ENCODE measurements around the gene CSKMT. TPM values are rescaled to one million over a fixed set of nuclear protein-coding genes. Genes with fewer than 3 reads are reported as not detected.
"Not testable (repeated sequence)": the region's sequence is repeated elsewhere in the genome, so short reads cannot be mapped to it uniquely, and the experiment has no call there.

The CSKMT gene
- total and polyA plus RNA-seq, 3 experiments from 2014 or later, result 3.6 to 48.3 (median 43.1) TPM

GRCh38 chr11:62689421-62690183 is 24.5 kb downstream of the CSKMT start, which contains the start of gene LRRN4CL:
TSS of gene LRRN4CL (minus strand) at chr11:62689530. CDS start at chr11:62688508, 1,022 bp downstream.
- DNase-seq, result no peak
- Mint-ChIP-seq H3K27ac (no peak within 1 kb of the TSS), H3K4me3 (no peak within 1 kb of the TSS), H3K27me3 (peaks cover 6 to 9% of the 10 kb centered on the region in 2 donors), H3K4me1 (peaks cover 1 to 3% (median 2%) of the 10 kb centered on the region in 3 donors), H3K9me3 (no peaks in the 10 kb centered on the region), H3K36me3 (peaks cover 3 to 31% (median 6%) of the 10 kb centered on the region in 3 donors)
- no peak within 1 kb of the TSS for H3K4me3 ChIP-seq (ENCODE audit: low read length)
- H3K27me3 ChIP-seq (ENCODE audit: insufficient read depth, low read length, poor library complexity, severe bottlenecking), result no peaks in the 10 kb centered on the region
- H3K27ac ChIP-seq (ENCODE audit: low read depth, low read length), result no peak within 1 kb of the TSS
- ChIA-PET CTCF (interaction anchor here (1.1 to 2.3 kb wide), 6 partner anchors 9 to 265 kb away, joined by 3 to 8 read pairs (median 4); partner anchors contain the start of gene TUT1), POLR2A (interaction anchor here (0.5 to 1.2 kb wide), 3 partner anchors 15 to 98 kb away, joined by 3 to 4 read pairs (median 3); no protein-coding TSS in a partner anchor)
- no peaks in the 10 kb centered on the region for H3K9me3 ChIP-seq (ENCODE audit: low read length)
- no peaks in the 10 kb centered on the region for H3K36me3 ChIP-seq (ENCODE audit: insufficient read depth, low read length)
- H3K4me1 ChIP-seq (ENCODE audit: insufficient read depth, low read length), result peaks cover 3% of the 10 kb centered on the region

GRCh38 chr11:62693624-62694023 is 28.5 kb downstream of the CSKMT start:
- peaks cover under 1 to 37% (median 8%) of the 10 kb centered on the region in 3 donors for H3K36me3 Mint-ChIP-seq
- CTCF ChIA-PET, result interaction anchor here (0.7 to 5.5 kb wide), 16 partner anchors 11 to 300 kb away, joined by 3 to 46 read pairs (median 4); partner anchors contain the start of genes B3GAT3, BSCL2, C11orf98 and CSKMT
- not testable (repeated sequence) for H3K9me3 ChIP-seq (ENCODE audit: low read length); H3K36me3 ChIP-seq (ENCODE audit: insufficient read depth, low read length); H3K4me1 Mint-ChIP-seq; DNase-seq; H3K27me3 Mint-ChIP-seq; H3K4me1 ChIP-seq (ENCODE audit: insufficient read depth, low read length); H3K27me3 ChIP-seq (ENCODE audit: insufficient read depth, low read length, poor library complexity, severe bottlenecking); H3K4me3 Mint-ChIP-seq; H3K9me3 Mint-ChIP-seq; H3K27ac ChIP-seq (ENCODE audit: low read depth, low read length); H3K27ac Mint-ChIP-seq; H3K4me3 ChIP-seq (ENCODE audit: low read length)
- POLR2A ChIA-PET, result interaction anchor here (0.5 to 0.6 kb wide), 3 partner anchors 10 to 352 kb away, joined by 3 to 6 read pairs (median 3); no protein-coding TSS in a partner anchor

GRCh38 chr11:62694455-62695167 is 29.5 kb downstream of the CSKMT start:
- Mint-ChIP-seq H3K36me3 (peaks cover 0 to 34% (median 8%) of the 10 kb centered on the region in 3 donors), H3K27ac (peak overlapping the region in 5 of 8 donors; percentile 5 to 81 (median 48))

GRCh38 chr11:62702246-62702645 is 37.1 kb downstream of the CSKMT start:
- H3K27me3 ChIP-seq (ENCODE audit: insufficient read depth, low read length, poor library complexity, severe bottlenecking), result no peaks in the 10 kb centered on the region
- no peaks in the 10 kb centered on the region for H3K9me3 Mint-ChIP-seq
- H3K4me3 Mint-ChIP-seq, result no peak overlapping the region
- peaks cover 18% of the 10 kb centered on the region for H3K4me1 ChIP-seq (ENCODE audit: insufficient read depth, low read length)
- H3K27ac ChIP-seq (ENCODE audit: low read depth, low read length), result no peak overlapping the region
- no peak overlapping the region for H3K4me3 ChIP-seq (ENCODE audit: low read length)
- no peak for DNase-seq
- peaks cover 3 to 16% (median 4%) of the 10 kb centered on the region in 3 donors for H3K36me3 Mint-ChIP-seq
- no peaks in the 10 kb centered on the region for H3K36me3 ChIP-seq (ENCODE audit: insufficient read depth, low read length)
- CTCF ChIA-PET, result interaction anchor here (1.3 to 3.0 kb wide), 3 partner anchors 23 to 277 kb away, joined by 4 to 11 read pairs (median 5); partner anchors contain the start of genes TUT1 and UBXN1
- H3K27ac Mint-ChIP-seq, result peak overlapping the region in 1 of 8 donors; percentile 1
- no peaks in the 10 kb centered on the region for H3K9me3 ChIP-seq (ENCODE audit: low read length)
- no peaks in the 10 kb centered on the region for H3K27me3 Mint-ChIP-seq
- H3K4me1 Mint-ChIP-seq, result peaks cover 11 to 21% (median 20%) of the 10 kb centered on the region in 3 donors
- POLR2A ChIA-PET, result interaction anchor here (0.5 to 1.0 kb wide), 2 partner anchors 49 to 84 kb away, joined by 5 read pairs; no protein-coding TSS in a partner anchor

More at GRCh38 chr11:62694455-62695167, 29.5 kb downstream of the CSKMT start:
- Histone ChIP-seq H3K4me1 (ENCODE audit: insufficient read depth, low read length) (peaks cover 7% of the 10 kb centered on the region), H3K4me3 (ENCODE audit: low read length) (no peak overlapping the region), H3K27ac (ENCODE audit: low read depth, low read length) (no peak overlapping the region), H3K9me3 (ENCODE audit: low read length) (no peaks in the 10 kb centered on the region), H3K27me3 (ENCODE audit: insufficient read depth, low read length, poor library complexity, severe bottlenecking) (no peaks in the 10 kb centered on the region), H3K36me3 (ENCODE audit: insufficient read depth, low read length) (no peaks in the 10 kb centered on the region)
- no peaks in the 10 kb centered on the region for H3K9me3 Mint-ChIP-seq
- H3K4me3 Mint-ChIP-seq, result no peak overlapping the region
- CTCF ChIA-PET, result interaction anchor here (0.7 to 5.5 kb wide), 23 partner anchors 11 to 301 kb away, joined by 3 to 46 read pairs (median 4); partner anchors contain the start of genes B3GAT3, BSCL2, C11orf98 and CSKMT
- H3K4me1 Mint-ChIP-seq, result peaks cover 5 to 8% (median 6%) of the 10 kb centered on the region in 3 donors
- POLR2A ChIA-PET, result no interaction called here
- peak; percentile 68 to 84 (median 72) for DNase-seq
- peaks cover 0 to 2% of the 10 kb centered on the region in 2 donors for H3K27me3 Mint-ChIP-seq

GRCh38 chr11:62703921-62704320 is 38.8 kb downstream of the CSKMT start:
- H3K9me3 ChIP-seq (ENCODE audit: low read length); H3K27me3 Mint-ChIP-seq; H3K27ac ChIP-seq (ENCODE audit: low read depth, low read length); H3K36me3 ChIP-seq (ENCODE audit: insufficient read depth, low read length); DNase-seq; H3K4me3 ChIP-seq (ENCODE audit: low read length); H3K27me3 ChIP-seq (ENCODE audit: insufficient read depth, low read length, poor library complexity, severe bottlenecking); H3K9me3 Mint-ChIP-seq: not testable (repeated sequence)
- H3K4me1 Mint-ChIP-seq, result peaks cover 23 to 36% (median 31%) of the 10 kb centered on the region in 3 donors
- peak overlapping the region in 2 of 8 donors; percentile 27 to 74 for H3K27ac Mint-ChIP-seq
- peaks cover 3 to 15% (median 4%) of the 10 kb centered on the region in 3 donors for H3K36me3 Mint-ChIP-seq
- POLR2A ChIA-PET, result interaction anchor here (0.6 to 1.3 kb wide), 3 partner anchors 14 to 1262 kb away, joined by 3 to 8 read pairs (median 3); partner anchors contain the start of genes HNRNPUL2 and LRRN4CL
- CTCF ChIA-PET, result interaction anchor here (0.7 to 5.3 kb wide), 3 partner anchors 9 to 51 kb away, joined by 3 to 33 read pairs (median 3); no protein-coding TSS in a partner anchor
- H3K4me1 ChIP-seq (ENCODE audit: insufficient read depth, low read length), result peaks cover 35% of the 10 kb centered on the region
- H3K4me3 Mint-ChIP-seq, result peak overlapping the region in 1 of 7 donors; percentile 52

- H3K9me3 ChIP-seq (ENCODE audit: low read length), result no peaks in the 10 kb centered on the region
- Mint-ChIP-seq H3K27ac (peak overlapping the region; percentile 92 to 99 (median 94)), H3K9me3 (no peaks in the 10 kb centered on the region), H3K4me1 (peaks cover 36 to 49% (median 41%) of the 10 kb centered on the region in 3 donors), H3K4me3 (peak overlapping the region; percentile 86 to 95 (median 89)), H3K27me3 (no peaks in the 10 kb centered on the region), H3K36me3 (peaks cover 3 to 25% (median 4%) of the 10 kb centered on the region in 3 donors)
- peak overlapping the region; percentile 95 for H3K27ac ChIP-seq (ENCODE audit: low read depth, low read length)
- POLR2A ChIA-PET, result interaction anchor here (0.8 to 2.1 kb wide), 10 partner anchors 21 to 150 kb away, joined by 3 to 17 read pairs (median 4); partner anchors contain the start of genes HNRNPUL2, LBHD1, UQCC3 and ZBTB3
- peaks cover 45% of the 10 kb centered on the region for H3K4me1 ChIP-seq (ENCODE audit: insufficient read depth, low read length)
- no peak for DNase-seq
- CTCF ChIA-PET, result interaction anchor here (0.8 to 5.3 kb wide), 7 partner anchors 11 to 280 kb away, joined by 3 to 33 read pairs (median 3); partner anchors contain the start of genes C11orf98, CSKMT, LRRN4CL and ZBTB3
- no peaks in the 10 kb centered on the region for H3K36me3 ChIP-seq (ENCODE audit: insufficient read depth, low read length)
- no peaks in the 10 kb centered on the region for H3K27me3 ChIP-seq (ENCODE audit: insufficient read depth, low read length, poor library complexity, severe bottlenecking)
- peak overlapping the region; percentile 88 for H3K4me3 ChIP-seq (ENCODE audit: low read length)
These were observed 40.3 kb downstream of the CSKMT start for GRCh38 chr11:62705413-62705812.
